ENCODE data around the gene MAPK10. TPM values are rescaled to one million over a fixed set of nuclear protein-coding genes. Genes with fewer than 3 reads are reported as not detected.

MAPK10 gene
- total and polyA plus RNA-seq, 4 donors: 0.82 to 3.6 (median 2.3) TPM

DNA sequence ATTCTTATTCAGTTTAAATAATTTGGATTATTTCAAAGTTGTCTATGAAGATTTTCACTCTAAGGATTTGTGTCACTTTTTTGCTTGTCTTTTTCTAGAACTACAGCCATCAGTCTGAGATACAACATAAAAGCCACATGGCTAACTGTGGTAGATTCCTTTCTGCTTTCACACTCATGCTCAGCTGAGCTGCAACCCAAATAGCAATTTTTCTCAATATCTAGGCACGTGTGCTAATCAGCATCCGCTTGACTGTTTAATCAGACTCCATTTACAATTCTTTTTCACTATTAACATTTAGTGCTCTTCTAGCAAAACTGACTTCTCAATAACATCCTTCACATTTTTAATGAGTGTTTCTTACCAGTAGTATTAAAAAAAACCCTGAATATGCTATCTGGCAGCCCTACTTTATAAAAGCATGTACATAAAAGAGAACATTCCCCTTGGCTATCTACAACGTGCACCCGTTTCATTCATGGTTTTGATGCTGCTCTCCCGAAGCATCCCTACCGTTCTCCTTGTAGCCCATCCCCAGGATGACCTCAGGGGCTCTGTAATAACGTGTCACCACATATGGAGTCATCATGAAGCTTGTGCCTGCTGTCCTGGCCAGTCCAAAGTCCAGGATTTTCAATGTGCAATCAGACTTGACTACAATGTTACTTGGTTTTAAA lies 259.2 kb downstream of the MAPK10 start:
- WGBS: 74% methylated on average over 7 of the region's 7 CpGs
- no peak for DNase-seq (ENCODE audit: low spot score)
- no peaks in the 10 kb centered on the region for H3K9me3 ChIP-seq (ENCODE audit: control insufficient read depth in 4 of 4, low read length in 3 of 4)
- no peak overlapping the region for H3K9ac ChIP-seq (ENCODE audit: low read depth in 1 of 2, low read length in 2 of 2)
- H3K36me3 ChIP-seq (ENCODE audit: control insufficient read depth in 4 of 4, insufficient read depth in 3 of 4, low read depth in 1 of 4, low read length in 3 of 4): no peaks in the 10 kb centered on the region
- no peaks in the 10 kb centered on the region for H3K4me1 ChIP-seq (ENCODE audit: control insufficient read depth in 4 of 4, insufficient read depth in 4 of 4, low read length in 3 of 4)
- TF ChIP-seq FOXA1 (IDR thresholded peaks at IDR 0.05) (no peak), NR2F2 (IDR thresholded peaks at IDR 0.05) (no peak), HNF4G (IDR thresholded peaks at IDR 0.05) (no peak), SP1 (IDR thresholded peaks at IDR 0.05) (no peak)
- TF ChIP-seq, protein P1, sequence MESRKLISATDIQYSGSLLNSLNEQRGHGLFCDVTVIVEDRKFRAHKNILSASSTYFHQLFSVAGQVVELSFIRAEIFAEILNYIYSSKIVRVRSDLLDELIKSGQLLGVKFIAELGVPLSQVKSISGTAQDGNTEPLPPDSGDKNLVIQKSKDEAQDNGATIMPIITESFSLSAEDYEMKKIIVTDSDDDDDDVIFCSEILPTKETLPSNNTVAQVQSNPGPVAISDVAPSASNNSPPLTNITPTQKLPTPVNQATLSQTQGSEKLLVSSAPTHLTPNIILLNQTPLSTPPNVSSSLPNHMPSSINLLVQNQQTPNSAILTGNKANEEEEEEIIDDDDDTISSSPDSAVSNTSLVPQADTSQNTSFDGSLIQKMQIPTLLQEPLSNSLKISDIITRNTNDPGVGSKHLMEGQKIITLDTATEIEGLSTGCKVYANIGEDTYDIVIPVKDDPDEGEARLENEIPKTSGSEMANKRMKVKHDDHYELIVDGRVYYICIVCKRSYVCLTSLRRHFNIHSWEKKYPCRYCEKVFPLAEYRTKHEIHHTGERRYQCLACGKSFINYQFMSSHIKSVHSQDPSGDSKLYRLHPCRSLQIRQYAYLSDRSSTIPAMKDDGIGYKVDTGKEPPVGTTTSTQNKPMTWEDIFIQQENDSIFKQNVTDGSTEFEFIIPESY (IDR thresholded peaks at IDR 0.05): no peak
- TF ChIP-seq, protein P2, sequence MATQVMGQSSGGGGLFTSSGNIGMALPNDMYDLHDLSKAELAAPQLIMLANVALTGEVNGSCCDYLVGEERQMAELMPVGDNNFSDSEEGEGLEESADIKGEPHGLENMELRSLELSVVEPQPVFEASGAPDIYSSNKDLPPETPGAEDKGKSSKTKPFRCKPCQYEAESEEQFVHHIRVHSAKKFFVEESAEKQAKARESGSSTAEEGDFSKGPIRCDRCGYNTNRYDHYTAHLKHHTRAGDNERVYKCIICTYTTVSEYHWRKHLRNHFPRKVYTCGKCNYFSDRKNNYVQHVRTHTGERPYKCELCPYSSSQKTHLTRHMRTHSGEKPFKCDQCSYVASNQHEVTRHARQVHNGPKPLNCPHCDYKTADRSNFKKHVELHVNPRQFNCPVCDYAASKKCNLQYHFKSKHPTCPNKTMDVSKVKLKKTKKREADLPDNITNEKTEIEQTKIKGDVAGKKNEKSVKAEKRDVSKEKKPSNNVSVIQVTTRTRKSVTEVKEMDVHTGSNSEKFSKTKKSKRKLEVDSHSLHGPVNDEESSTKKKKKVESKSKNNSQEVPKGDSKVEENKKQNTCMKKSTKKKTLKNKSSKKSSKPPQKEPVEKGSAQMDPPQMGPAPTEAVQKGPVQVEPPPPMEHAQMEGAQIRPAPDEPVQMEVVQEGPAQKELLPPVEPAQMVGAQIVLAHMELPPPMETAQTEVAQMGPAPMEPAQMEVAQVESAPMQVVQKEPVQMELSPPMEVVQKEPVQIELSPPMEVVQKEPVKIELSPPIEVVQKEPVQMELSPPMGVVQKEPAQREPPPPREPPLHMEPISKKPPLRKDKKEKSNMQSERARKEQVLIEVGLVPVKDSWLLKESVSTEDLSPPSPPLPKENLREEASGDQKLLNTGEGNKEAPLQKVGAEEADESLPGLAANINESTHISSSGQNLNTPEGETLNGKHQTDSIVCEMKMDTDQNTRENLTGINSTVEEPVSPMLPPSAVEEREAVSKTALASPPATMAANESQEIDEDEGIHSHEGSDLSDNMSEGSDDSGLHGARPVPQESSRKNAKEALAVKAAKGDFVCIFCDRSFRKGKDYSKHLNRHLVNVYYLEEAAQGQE (IDR thresholded peaks at IDR 0.05): no peak
- TF ChIP-seq, protein P3, sequence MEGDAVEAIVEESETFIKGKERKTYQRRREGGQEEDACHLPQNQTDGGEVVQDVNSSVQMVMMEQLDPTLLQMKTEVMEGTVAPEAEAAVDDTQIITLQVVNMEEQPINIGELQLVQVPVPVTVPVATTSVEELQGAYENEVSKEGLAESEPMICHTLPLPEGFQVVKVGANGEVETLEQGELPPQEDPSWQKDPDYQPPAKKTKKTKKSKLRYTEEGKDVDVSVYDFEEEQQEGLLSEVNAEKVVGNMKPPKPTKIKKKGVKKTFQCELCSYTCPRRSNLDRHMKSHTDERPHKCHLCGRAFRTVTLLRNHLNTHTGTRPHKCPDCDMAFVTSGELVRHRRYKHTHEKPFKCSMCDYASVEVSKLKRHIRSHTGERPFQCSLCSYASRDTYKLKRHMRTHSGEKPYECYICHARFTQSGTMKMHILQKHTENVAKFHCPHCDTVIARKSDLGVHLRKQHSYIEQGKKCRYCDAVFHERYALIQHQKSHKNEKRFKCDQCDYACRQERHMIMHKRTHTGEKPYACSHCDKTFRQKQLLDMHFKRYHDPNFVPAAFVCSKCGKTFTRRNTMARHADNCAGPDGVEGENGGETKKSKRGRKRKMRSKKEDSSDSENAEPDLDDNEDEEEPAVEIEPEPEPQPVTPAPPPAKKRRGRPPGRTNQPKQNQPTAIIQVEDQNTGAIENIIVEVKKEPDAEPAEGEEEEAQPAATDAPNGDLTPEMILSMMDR (IDR thresholded peaks at IDR 0.05; ENCODE audit: low read depth, low read length, missing input control): no peak
- TF ChIP-seq, protein P4, sequence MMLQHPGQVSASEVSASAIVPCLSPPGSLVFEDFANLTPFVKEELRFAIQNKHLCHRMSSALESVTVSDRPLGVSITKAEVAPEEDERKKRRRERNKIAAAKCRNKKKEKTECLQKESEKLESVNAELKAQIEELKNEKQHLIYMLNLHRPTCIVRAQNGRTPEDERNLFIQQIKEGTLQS (IDR thresholded peaks at IDR 0.05): no peak
- TF ChIP-seq, protein P5, sequence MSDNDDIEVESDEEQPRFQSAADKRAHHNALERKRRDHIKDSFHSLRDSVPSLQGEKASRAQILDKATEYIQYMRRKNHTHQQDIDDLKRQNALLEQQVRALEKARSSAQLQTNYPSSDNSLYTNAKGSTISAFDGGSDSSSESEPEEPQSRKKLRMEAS (IDR thresholded peaks at IDR 0.05): no peak
- no peak overlapping the region for H3K4me3 ChIP-seq (ENCODE audit: low read depth in 1 of 3, low read length in 3 of 3)
- H3K27me3 ChIP-seq (ENCODE audit: control insufficient read depth in 4 of 4, insufficient read depth in 4 of 4, low read length in 3 of 4): peaks cover 0 to 3% (median 0%) of the 10 kb centered on the region in 4 donors
- no peak overlapping the region for H3K27ac ChIP-seq (ENCODE audit: low read depth in 1 of 2, low read length in 2 of 2)

DNA sequence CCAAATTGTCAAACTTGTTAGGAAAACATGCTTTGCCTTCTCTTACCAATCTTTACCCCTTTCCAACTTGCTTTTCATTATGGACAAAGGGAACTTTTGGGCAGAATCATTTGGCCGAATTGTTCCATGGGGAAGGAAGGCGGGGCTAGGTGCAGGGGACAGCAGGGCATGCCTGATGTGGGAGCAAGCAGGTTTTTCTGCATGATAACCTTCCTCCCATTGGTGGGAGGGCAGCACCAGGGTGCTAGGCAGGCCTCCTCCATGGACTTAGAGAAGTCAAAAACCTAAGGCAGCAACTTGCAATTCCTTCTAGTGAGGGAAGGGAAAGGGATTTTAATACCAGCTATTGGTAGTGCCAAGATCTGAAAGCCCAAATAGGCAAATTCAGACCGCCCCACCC lies 260.5 kb downstream of the MAPK10 start:
- TF ChIP-seq, protein P5 (IDR thresholded peaks at IDR 0.05): no peak
- TF ChIP-seq JUND (IDR thresholded peaks at IDR 0.05) (no peak), FOXA2 (IDR thresholded peaks at IDR 0.05) (no peak), RAD21 (IDR thresholded peaks at IDR 0.05) (no peak)
- TF ChIP-seq, protein P3 (IDR thresholded peaks at IDR 0.05; ENCODE audit: low read depth, low read length, missing input control): no peak
- no peak overlapping the region for H3K27ac ChIP-seq (ENCODE audit: low read depth in 1 of 2, low read length in 2 of 2)
- H3K36me3 ChIP-seq (ENCODE audit: control insufficient read depth in 4 of 4, insufficient read depth in 3 of 4, low read depth in 1 of 4, low read length in 3 of 4): no peaks in the 10 kb centered on the region
- H3K9ac ChIP-seq (ENCODE audit: low read depth in 1 of 2, low read length in 2 of 2): no peak overlapping the region
- H3K9me3 ChIP-seq (ENCODE audit: control insufficient read depth in 4 of 4, low read length in 3 of 4): no peaks in the 10 kb centered on the region
- H3K4me3 ChIP-seq (ENCODE audit: low read depth in 1 of 3, low read length in 3 of 3): no peak overlapping the region
- peaks cover 0 to 3% (median 0%) of the 10 kb centered on the region in 4 donors for H3K27me3 ChIP-seq (ENCODE audit: control insufficient read depth in 4 of 4, insufficient read depth in 4 of 4, low read length in 3 of 4)
- DNase-seq (ENCODE audit: low spot score): no peak
- WGBS: 82% methylated on average over 3 of the region's 3 CpGs
- H3K4me1 ChIP-seq (ENCODE audit: control insufficient read depth in 4 of 4, insufficient read depth in 4 of 4, low read length in 3 of 4): no peaks in the 10 kb centered on the region

All from liver (tissue), 9 donors.